Left lobe of liver (tissue), 2 donors: ENCODE results near the gene LDLRAD4. TPM values are rescaled to one million over a fixed set of nuclear protein-coding genes. Genes with fewer than 3 reads are reported as not detected.
A peak's percentile ranks its signal among the peaks of the same experiment; 100 is the strongest.

Experiments
- ATAC-seq: fragments of 200-7000 bp; cut with Tn5 transposase; one replicate; pipeline ENCODE4 v1.9.1; 2020; ENCODE audit warnings: mild to moderate bottlenecking, moderate library complexity
- DNase-seq: peaks from one replicate; pipeline ENCODE4 v3.0.0-alpha.2; 2020; ENCODE audit warnings: low spot score
- total RNA-seq: library from RNA; stranded (reverse); gene quantifications from one replicate; pipeline ENCODE4 v1.2.1, GENCODE V29; 2021
- donor health status: DM: no; HTN: no; CAD: no; lungs with moderate emphysema.
- donor health status: DM: no; HTN: yes; CAD: no.

The LDLRAD4 gene
- total RNA-seq, 1 donor from 2014 or later = 41.9 TPM

- no peak for ATAC-seq
- no peak for DNase-seq
Measured at GRCh38 chr18:13199169-13199568, 19.4 kb upstream of the LDLRAD4 start.

GRCh38 chr18:13201292-13201691, 17.3 kb upstream of the LDLRAD4 start:
- DNase-seq (no peak), ATAC-seq (no peak)

- DNase-seq (no peak), ATAC-seq (no peak)
Measured at GRCh38 chr18:13202571-13202970, 16.0 kb upstream of the LDLRAD4 start.

- ATAC-seq (no peak), DNase-seq (no peak)
Measured at GRCh38 chr18:13206301-13206700, 12.3 kb upstream of the LDLRAD4 start.

GRCh38 chr18:13207294-13207693, 11.3 kb upstream of the LDLRAD4 start:
- DNase-seq (no peak), ATAC-seq (no peak)

GRCh38 chr18:13211534-13211933, 7.0 kb upstream of the LDLRAD4 start:
- DNase-seq (no peak), ATAC-seq (no peak)

GRCh38 chr18:13213036-13213795, 5.3 kb upstream of the LDLRAD4 start:
- no peak for ATAC-seq
- no peak for DNase-seq

- no peak for DNase-seq
- no peak for ATAC-seq
Measured at GRCh38 chr18:13214609-13215008, 4.0 kb upstream of the LDLRAD4 start.

- ATAC-seq (peak; percentile 80), DNase-seq (peak; percentile 93)
Measured at GRCh38 chr18:13216092-13216582, 2.4 kb upstream of the LDLRAD4 start.

GRCh38 chr18:13216711-13217465, 1.7 kb upstream of the LDLRAD4 start:
- ATAC-seq = peak; percentile 58
- peak; percentile 64 for DNase-seq

- ATAC-seq (peak; percentile 56), DNase-seq (peak; percentile 74)
Measured at GRCh38 chr18:13217466-13217961, 1.0 kb upstream of the LDLRAD4 start.

- DNase-seq (peak; percentile 63), ATAC-seq (peak; percentile 33)
Measured at GRCh38 chr18:13217971-13218367, 591 bp upstream of the LDLRAD4 start.

- no peak for DNase-seq
Measured at GRCh38 chr18:13218997-13219396, 437 bp downstream of the LDLRAD4 start.

GRCh38 chr18:13219593-13220159, 1.1 kb downstream of the LDLRAD4 start:
- DNase-seq = no peak
- no peak for ATAC-seq

More at GRCh38 chr18:13218997-13219396, 437 bp downstream of the LDLRAD4 start:
- ATAC-seq = no peak

- ATAC-seq (peak; percentile 36), DNase-seq (peak; percentile 69)
Measured at GRCh38 chr18:13220361-13220991, 1.9 kb downstream of the LDLRAD4 start.

- peak; percentile 50 for ATAC-seq
- DNase-seq = peak; percentile 66
Measured at GRCh38 chr18:13221869-13222855, 3.6 kb downstream of the LDLRAD4 start.

GRCh38 chr18:13222856-13223281, 4.3 kb downstream of the LDLRAD4 start:
- DNase-seq (peak; percentile 73), ATAC-seq (peak; percentile 59)

GRCh38 chr18:13223311-13224143, 5.0 kb downstream of the LDLRAD4 start:
- ATAC-seq (no peak), DNase-seq (no peak)

GRCh38 chr18:13225261-13225660, 6.7 kb downstream of the LDLRAD4 start:
- ATAC-seq (no peak), DNase-seq (no peak)
